NCI-H1930 (cell line): ENCODE data around the gene NAXD.
A peak's percentile ranks its signal among the peaks of the same experiment; 100 is the strongest.
"Not testable (repeated sequence)": the region's sequence is repeated elsewhere in the genome, so short reads cannot be mapped to it uniquely, and the experiment has no call there.

Source experiments
- DNase-seq, 2 experiments: peaks; one replicate each; lab custom pipeline; 2025; lab: John Stamatoyannopoulos, UW

Gene NAXD

DNA sequence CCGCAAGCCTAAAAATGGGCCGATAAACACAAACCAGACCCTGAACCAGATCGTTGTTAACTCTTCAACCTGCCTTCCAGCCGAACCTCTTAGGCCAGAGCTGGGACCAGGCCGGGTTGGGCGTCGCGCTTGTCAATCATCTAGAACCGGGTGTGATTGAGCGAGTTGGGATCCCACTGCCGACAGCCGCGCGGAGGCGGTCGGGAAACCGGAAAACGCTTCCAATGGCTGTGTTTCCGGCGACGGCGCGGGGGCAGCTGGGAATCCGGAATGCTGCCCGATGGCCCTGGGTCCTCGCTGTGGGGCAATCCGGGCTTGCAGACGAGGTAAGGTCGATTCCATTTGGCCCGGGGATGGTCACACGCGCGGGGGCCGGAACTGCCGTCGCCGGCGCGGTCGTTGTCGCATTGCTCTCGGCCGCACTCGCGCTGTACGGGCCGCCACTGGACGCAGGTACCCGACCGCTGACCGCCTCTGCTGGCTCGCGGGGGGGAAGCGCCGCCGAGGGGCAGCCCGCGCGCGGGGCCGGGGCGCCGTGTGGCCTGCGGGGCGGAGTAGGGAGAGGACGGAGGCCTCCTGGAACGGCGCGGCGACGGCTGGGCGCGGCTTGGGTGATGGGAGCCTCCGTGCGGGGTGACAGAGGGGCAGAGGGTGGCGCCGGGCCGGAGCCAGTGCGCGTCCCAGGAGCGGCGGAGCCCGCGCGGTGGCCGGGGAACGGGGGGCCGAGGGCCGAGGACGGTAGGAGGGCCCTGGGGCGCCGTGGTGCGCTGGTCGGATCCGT lies at the start of gene NAXD:
Gene NAXD (plus strand): TSS at position 224 of the 781 bp plus-strand sequence. CDS start 57 bp downstream, at position 281.
- peak; percentile 95 to 96 for DNase-seq

DNA sequence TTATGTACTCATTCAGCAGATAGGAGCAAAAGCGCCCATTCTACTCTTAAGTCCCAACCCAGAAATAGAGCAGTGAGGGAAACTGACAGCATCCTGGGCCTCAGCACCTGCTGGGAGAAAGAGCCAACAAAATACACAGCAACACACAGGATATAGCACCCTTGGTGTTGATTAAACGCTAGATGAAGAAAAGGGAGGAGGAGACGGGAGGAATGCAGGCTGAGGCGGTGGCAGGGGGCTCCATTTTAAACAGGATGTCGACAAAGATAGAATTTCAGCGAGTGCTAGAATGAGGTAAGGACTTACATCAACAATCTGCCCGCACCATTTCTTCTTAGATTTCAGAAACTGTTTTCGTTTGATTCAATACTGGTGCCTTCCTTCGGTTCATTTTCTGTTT lies 49.2 kb upstream of the NAXD start:
- DNase-seq: no peak

DNA sequence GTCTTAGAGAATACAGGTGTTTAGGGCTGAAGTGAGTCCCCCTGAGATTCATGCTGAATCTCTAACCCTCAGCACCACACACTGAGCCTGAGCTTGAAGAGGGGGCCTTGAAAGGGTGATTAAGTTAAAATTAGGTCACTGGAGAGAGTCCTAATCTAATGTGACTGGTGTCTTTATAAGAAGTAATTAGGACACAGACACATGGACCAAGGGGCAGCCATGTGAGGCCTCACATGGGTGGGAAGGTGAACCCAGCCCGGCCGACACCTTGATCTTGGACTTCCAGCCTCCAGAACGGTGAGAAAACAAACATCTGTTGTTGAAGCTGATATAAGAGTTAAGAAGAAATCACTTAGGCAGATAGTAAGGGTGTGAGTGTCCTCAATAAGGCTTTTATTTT lies 46.7 kb upstream of the NAXD start:
- DNase-seq: no peak

- DNase-seq: not testable (repeated sequence)
Observed at GRCh38 chr13:110569962-110570361, 45.4 kb upstream of the NAXD start.

DNA sequence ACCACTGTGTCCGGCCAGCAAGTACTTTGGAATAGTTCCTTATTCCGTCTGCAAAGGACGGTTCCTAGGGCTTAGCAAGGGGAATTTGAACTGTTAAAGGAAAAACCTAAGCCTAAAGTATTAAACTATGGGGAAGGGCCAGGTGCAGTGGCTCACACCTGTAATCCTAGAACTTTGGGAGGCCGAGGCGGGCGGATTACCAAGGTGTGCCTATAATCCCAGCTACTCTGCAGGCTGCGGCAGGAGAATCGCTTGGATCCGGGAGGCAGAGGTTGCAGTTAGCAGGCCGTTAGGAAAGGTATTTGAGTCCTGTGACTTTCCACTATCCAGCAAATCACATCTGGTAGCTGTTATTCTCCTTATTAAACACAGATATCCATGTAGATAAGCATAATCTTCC lies 44.5 kb upstream of the NAXD start:
- no peak for DNase-seq

GRCh38 chr13:110571896-110572777 lies 43.2 kb upstream of the NAXD start:
- DNase-seq: no peak

DNA sequence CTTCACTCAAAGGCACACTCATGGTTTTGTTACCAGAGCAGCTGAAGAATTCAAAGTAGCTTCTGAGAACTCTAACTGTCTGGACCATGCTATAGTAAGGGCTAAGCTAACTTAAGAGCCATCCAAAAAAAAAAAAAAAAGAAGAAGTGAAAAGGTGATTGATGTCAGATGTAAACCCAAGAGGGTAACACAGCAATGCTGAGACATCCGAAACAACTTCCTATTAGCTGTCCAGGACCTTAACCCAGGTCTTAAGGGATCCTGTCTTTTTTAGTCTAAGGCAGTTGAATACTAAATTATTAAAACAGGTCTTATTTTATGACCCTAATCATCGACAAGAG lies 42.6 kb upstream of the NAXD start:
- no peak for DNase-seq

DNA sequence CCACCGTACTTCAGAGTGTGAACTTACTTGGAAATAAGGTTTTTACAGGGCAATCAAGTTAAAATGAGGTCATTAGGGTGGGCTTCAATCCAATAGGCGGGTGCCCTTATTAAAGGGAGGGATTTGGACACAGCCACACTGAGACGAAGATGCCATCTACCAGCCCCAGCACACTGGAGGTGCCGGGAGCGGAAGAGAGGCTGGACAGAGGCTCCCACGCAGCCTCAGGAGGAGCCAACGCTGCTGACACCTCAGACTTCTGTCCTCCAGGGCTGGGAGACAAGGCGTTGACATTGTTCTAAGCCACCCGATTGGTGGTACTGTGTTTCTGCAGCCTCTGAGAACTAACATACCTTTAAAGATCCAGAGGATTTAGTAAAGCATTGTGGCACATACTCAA lies 41.2 kb upstream of the NAXD start:
- no peak for DNase-seq

GRCh38 chr13:110575322-110576069 lies 39.8 kb upstream of the NAXD start:
- DNase-seq: no peak

- DNase-seq: no peak
Observed at GRCh38 chr13:110576070-110576394, 39.3 kb upstream of the NAXD start.

DNA sequence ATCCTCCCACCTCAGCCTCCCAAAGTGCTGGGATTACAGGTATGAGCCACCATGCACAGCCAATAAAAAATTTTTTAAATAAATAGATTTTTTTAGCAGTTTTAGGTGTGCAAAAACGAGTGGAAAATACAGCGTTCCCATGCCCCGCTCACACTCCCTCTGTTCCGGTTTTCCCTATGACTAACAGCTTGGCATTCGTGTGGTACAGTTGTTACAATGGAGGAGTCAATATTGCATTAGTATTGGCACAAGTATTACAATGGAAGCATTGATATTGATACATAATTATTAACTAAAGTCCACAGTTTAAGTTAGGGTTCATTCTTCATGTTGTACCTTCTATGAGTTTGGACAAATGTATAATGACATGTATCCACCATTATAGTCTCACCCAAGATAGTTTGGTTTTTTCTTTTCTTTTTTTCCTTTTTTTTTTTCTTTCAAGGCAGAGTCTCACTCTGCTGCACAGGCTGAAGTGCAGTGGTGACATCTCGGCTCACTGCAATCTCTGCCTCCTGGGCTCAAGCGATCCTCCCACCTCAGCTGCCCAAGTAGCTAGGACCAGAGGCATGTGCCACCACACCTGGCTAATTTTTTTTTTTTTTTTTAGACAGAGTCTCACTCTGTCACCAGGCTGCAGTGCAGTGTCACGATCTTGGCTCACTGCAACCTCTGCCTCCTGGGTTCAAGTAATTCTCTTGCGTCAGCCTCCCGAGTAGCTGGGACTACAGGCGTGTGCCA lies 38.4 kb upstream of the NAXD start:
- no peak for DNase-seq

- DNase-seq: no peak
Observed at GRCh38 chr13:110578363-110578762, 37.0 kb upstream of the NAXD start.

GRCh38 chr13:110580800-110581199 lies 34.5 kb upstream of the NAXD start:
- no peak for DNase-seq

- DNase-seq: no peak
Observed at GRCh38 chr13:110581506-110582185, 33.7 kb upstream of the NAXD start.

DNA sequence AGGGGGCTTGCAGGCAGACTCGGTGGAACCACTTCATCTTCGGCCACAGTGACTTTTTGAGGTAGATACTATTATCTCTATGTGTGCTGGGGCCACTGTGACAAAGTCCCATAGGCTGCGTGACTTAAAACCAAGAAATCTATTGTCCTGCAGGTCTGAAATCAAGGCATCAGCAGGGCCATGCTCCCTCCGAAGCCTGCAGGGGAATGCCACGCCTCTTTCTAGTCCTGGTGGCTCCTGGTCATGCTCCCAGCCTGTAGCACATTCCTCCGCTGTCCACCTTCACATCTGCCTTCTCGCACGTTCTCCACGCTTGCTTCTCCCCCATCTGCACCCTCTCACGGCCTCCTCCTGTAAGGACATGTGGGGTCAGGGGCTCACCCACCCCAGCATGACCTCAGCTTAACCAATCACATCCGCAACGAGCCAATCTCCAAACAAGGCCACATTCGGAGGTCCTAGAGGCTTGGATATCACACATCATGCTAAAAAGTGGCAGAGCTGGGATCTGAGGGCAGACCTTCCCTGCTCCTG lies 32.9 kb upstream of the NAXD start:
- no peak for DNase-seq

- DNase-seq: no peak
Observed at GRCh38 chr13:110583178-110583865, 32.0 kb upstream of the NAXD start.

GRCh38 chr13:110589793-110590390 lies 25.5 kb upstream of the NAXD start:
- DNase-seq: no peak

DNA sequence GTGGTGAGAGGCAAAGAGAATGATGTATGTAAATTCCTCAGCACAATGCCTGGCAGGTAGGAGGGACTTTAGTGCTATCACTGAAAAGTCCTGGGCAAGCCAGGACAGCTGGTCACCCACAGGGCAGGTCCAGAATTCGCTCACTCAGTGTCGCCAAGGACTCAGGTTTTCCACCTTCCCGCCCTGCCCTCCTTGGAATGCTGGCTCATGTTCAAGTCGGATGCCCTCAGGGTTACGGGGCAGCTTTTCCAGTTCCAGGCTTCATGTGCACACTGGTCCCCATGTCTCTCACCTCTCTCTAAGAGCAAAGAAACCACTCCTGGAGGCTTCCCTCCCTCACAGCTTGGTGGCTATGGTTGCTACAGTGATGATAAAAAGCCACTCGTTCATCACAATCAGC lies 24.8 kb upstream of the NAXD start:
- no peak for DNase-seq

- no peak for DNase-seq
Observed at GRCh38 chr13:110592665-110593064, 22.7 kb upstream of the NAXD start.
